Measurements from ENCODE around the gene CFB. TPM values are rescaled to one million over a fixed set of nuclear protein-coding genes. Genes with fewer than 3 reads are reported as not detected.

The CFB gene
- total RNA-seq, 1 donor from 2014 or later = 3.9 TPM

DNA sequence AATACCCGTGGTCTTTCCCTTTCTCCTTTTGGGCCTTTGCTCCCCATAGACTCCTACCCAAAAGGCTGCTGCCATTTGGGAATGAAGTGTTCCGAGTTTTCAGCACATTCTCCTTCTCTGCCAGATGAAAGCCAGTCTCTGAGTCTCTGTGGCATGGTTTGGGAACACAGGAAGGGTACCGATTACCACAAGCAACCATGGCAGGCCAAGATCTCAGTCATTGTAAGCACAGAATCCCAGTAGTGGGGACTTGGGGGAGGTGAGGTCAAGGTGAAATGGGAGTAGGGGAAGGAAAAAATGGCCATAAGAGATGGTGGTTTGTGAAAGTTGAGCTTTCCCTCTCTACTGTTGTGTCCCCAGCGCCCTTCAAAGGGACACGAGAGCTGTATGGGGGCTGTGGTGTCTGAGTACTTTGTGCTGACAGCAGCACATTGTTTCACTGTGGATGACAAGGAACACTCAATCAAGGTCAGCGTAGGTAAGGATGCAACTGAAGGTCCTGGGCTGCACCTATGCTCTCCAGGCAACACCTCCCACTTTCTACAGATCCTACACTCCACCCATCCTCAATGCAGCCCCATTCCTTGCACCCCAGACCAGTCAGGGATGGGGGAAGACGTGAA lies 4.1 kb downstream of the CFB start:
- Mint-ChIP-seq H3K36me3 (ENCODE audit: insufficient read depth) (peaks cover 14% of the 10 kb centered on the region), H3K4me1 (ENCODE audit: low read depth) (peaks cover 17% of the 10 kb centered on the region), H3K27me3 (peaks cover 6% of the 10 kb centered on the region), H3K9me3 (ENCODE audit: low read depth) (no peaks in the 10 kb centered on the region), H3K4me3 (ENCODE audit: low read depth) (no peak overlapping the region), H3K27ac (no peak overlapping the region)
- no peak for DNase-seq (ENCODE audit: low spot score, unreplicated experiment)
- no peak for TF ChIP-seq CTCF (IDR thresholded peaks at IDR 0.05; ENCODE audit: unreplicated experiment)

- TF ChIP-seq CTCF (IDR thresholded peaks at IDR 0.05; ENCODE audit: unreplicated experiment) = peak; percentile 85
- H3K9me3 Mint-ChIP-seq (ENCODE audit: low read depth) = no peaks in the 10 kb centered on the region
- H3K4me1 Mint-ChIP-seq (ENCODE audit: low read depth) = peaks cover 4% of the 10 kb centered on the region
- peaks cover 15% of the 10 kb centered on the region for H3K36me3 Mint-ChIP-seq (ENCODE audit: insufficient read depth)
- peaks cover 4% of the 10 kb centered on the region for H3K27me3 Mint-ChIP-seq
- peak; percentile 41 for DNase-seq (ENCODE audit: low spot score, unreplicated experiment)
- no peak overlapping the region for H3K4me3 Mint-ChIP-seq (ENCODE audit: low read depth)
- no peak overlapping the region for H3K27ac Mint-ChIP-seq
Measured at GRCh38 chr6:31952140-31952805, 6.4 kb downstream of the CFB start.

- Mint-ChIP-seq H3K4me3 (ENCODE audit: low read depth) (no peak overlapping the region), H3K27ac (peak overlapping the region; percentile 71), H3K9me3 (ENCODE audit: low read depth) (no peaks in the 10 kb centered on the region), H3K4me1 (ENCODE audit: low read depth) (peaks cover 8% of the 10 kb centered on the region), H3K36me3 (ENCODE audit: insufficient read depth) (peaks cover 15% of the 10 kb centered on the region), H3K27me3 (no peaks in the 10 kb centered on the region)
- TF ChIP-seq CTCF (IDR thresholded peaks at IDR 0.05; ENCODE audit: unreplicated experiment) = no peak
- DNase-seq (ENCODE audit: low spot score, unreplicated experiment) = no peak
Measured at GRCh38 chr6:31952890-31953289, 7.0 kb downstream of the CFB start.

DNA sequence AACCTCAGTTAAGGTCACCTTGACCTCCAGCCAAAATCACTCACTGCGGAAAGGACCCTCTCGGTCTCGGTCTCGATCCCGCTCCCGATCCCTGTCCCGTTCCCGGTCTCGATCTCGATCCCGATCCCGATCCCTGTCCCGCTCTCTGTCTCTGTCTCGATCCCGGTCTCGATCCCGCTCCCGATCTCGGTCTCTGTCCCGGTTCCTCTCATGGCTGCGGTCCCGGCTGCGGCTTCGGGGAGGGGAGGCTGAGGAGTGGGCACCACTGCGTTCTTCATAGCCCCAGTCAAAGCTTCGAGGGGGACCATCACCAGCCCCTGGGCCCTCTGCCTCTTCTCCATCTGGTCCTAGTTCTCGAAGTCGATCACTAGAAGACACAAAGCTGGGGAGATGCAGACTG lies 8.6 kb downstream of the CFB start:
- TF ChIP-seq CTCF (IDR thresholded peaks at IDR 0.05; ENCODE audit: unreplicated experiment) = no peak
- DNase-seq (ENCODE audit: low spot score, unreplicated experiment) = no peak
- no peaks in the 10 kb centered on the region for H3K27me3 Mint-ChIP-seq
- no peak overlapping the region for H3K27ac Mint-ChIP-seq
- peaks cover 15% of the 10 kb centered on the region for H3K36me3 Mint-ChIP-seq (ENCODE audit: insufficient read depth)
- H3K9me3 Mint-ChIP-seq (ENCODE audit: low read depth) = no peaks in the 10 kb centered on the region
- H3K4me1 Mint-ChIP-seq (ENCODE audit: low read depth) = peaks cover 16% of the 10 kb centered on the region
- no peak overlapping the region for H3K4me3 Mint-ChIP-seq (ENCODE audit: low read depth)

GRCh38 chr6:31956796-31957195 lies 10.9 kb downstream of the CFB start:
- Mint-ChIP-seq H3K27me3 (no peaks in the 10 kb centered on the region), H3K4me3 (ENCODE audit: low read depth) (peak overlapping the region; percentile 98), H3K9me3 (ENCODE audit: low read depth) (no peaks in the 10 kb centered on the region), H3K4me1 (ENCODE audit: low read depth) (peaks cover 19% of the 10 kb centered on the region), H3K36me3 (ENCODE audit: insufficient read depth) (peaks cover 18% of the 10 kb centered on the region), H3K27ac (no peak overlapping the region)
- DNase-seq (ENCODE audit: low spot score, unreplicated experiment) = no peak
- TF ChIP-seq CTCF (IDR thresholded peaks at IDR 0.05; ENCODE audit: unreplicated experiment) = no peak
